OCI-LY1 (cell line): ENCODE data around the gene SLC12A7.

Experiments used
- CTCF ChIP-seq: fragments of 200-600 bp; sonication (generic), shearing (Covaris generic); IDR thresholded peaks from 2 replicates; pipeline ENCODE4 v1.5.1; 2017; ENCODE audit warnings: mild to moderate bottlenecking, antibody characterized with exemption, low read length, moderate library complexity, mixed read lengths
- EZH2 ChIP-seq: fragments of 200-600 bp; sonication (generic), shearing (Covaris generic); IDR thresholded peaks from 2 replicates; pipeline ENCODE4 v1.8.0; 2017; ENCODE audit warnings: borderline replicate concordance, mixed run types, mild to moderate bottlenecking, antibody characterized with exemption, low read length, moderate library complexity, mixed read lengths

GRCh38 chr5:1058083-1058945 is 53.5 kb downstream of the SLC12A7 start:
- TF ChIP-seq CTCF: no peak
- no peak for TF ChIP-seq EZH2
